Cardiac fibroblast (primary cell): ENCODE results near the gene CDT1.

ENCODE experiments used
- DNase-seq, 2 donors: peaks; one replicate each; pipeline versions ENCODE4 v3.0.0 to v3.0.0-alpha.2; 2010; ENCODE audit warnings: low read depth in 2 of 2
- H3K4me3 ChIP-seq, 2 donors: replicated peaks in 1 of 2; 1 replicate in 1 of 2; 2 replicates in 1 of 2; pipeline ENCODE4 v1.5.1; 2011; ENCODE audit warnings: low read depth in 2 of 2, low read length in 2 of 2, mild to moderate bottlenecking in 2 of 2, moderate library complexity in 1 of 2
- CTCF ChIP-seq: IDR thresholded peaks from one replicate; pipeline ENCODE4 v1.5.1; 2011; ENCODE audit warnings: low read depth, mild to moderate bottlenecking, low read length, inconsistent platforms

The CDT1 gene

GRCh38 chr16:88779406-88780141, 24.0 kb upstream of the CDT1 start:
- TF ChIP-seq CTCF = no peak
- peak; percentile 47 to 61 for DNase-seq
- peak overlapping the region in 1 of 2 donors; percentile 3 for H3K4me3 ChIP-seq

- H3K4me3 ChIP-seq = no peak overlapping the region
- TF ChIP-seq CTCF = no peak
- no peak for DNase-seq
Measured at GRCh38 chr16:88780142-88781062, 23.2 kb upstream of the CDT1 start.

- no peak for DNase-seq
- H3K4me3 ChIP-seq = no peak overlapping the region
- TF ChIP-seq CTCF = no peak
Measured at GRCh38 chr16:88781140-88782077, 22.2 kb upstream of the CDT1 start.

- H3K4me3 ChIP-seq = peak overlapping the region; percentile 59 to 71
- TF ChIP-seq CTCF = no peak
- peak; percentile 40 to 83 for DNase-seq
Measured at GRCh38 chr16:88782454-88783390, 20.9 kb upstream of the CDT1 start.

- H3K4me3 ChIP-seq = peak overlapping the region; percentile 59 to 71
- DNase-seq = peak; percentile 45 to 52
- TF ChIP-seq CTCF = no peak
Measured at GRCh38 chr16:88783391-88784073, 20.1 kb upstream of the CDT1 start.
